Natural killer cell (primary cell): Measurements from ENCODE around the gene ADIPOR2. TPM values are rescaled to one million over a fixed set of nuclear protein-coding genes. Genes with fewer than 3 reads are reported as not detected.

Experiments
- ATAC-seq, 3 donors: fragments of 150-1000 bp in 2 of 3; fragments of 200-7000 bp in 1 of 3; cut with Tn5 transposase; 1 replicate in 1 of 3; 2 replicates in 2 of 3; pipeline ENCODE4 v1.10.0; 2021; ENCODE audit warnings: mild to moderate bottlenecking in 2 of 3, moderate library complexity in 2 of 3
- DNase-seq, 2 donors: peaks; one replicate each; pipeline versions ENCODE4 v3.0.0 to v3.0.0-alpha.2; 2013 to 2021; ENCODE audit warnings: mixed read lengths in 1 of 2
- H3K27ac ChIP-seq: one replicate; pipeline ENCODE4 v1.5.1; 2013; ENCODE audit warnings: mild to moderate bottlenecking, low read length
- H3K27me3 ChIP-seq: one replicate; pipeline ENCODE4 v1.6.1; 2013; ENCODE audit warnings: low read length; ENCODE audit not compliant: control insufficient read depth, insufficient read depth
- H3K36me3 ChIP-seq: one replicate; pipeline ENCODE4 v1.6.1; 2013; ENCODE audit warnings: low read length; ENCODE audit not compliant: control insufficient read depth, insufficient read depth
- H3K4me1 ChIP-seq: one replicate; pipeline ENCODE4 v1.6.1; 2013; ENCODE audit warnings: low read length; ENCODE audit not compliant: control insufficient read depth, insufficient read depth
- H3K4me3 ChIP-seq: one replicate; pipeline ENCODE4 v1.5.1; 2013; ENCODE audit warnings: low read length
- H3K9me3 ChIP-seq: one replicate; pipeline ENCODE4 v1.6.1; 2013; ENCODE audit warnings: low read length; ENCODE audit not compliant: control insufficient read depth, insufficient read depth
- H3K27ac Mint-ChIP-seq, 2 donors: one replicate each; pipeline ENCODE4 v1.8.0; 2022; ENCODE audit warnings: mild to moderate bottlenecking in 2 of 2, mixed read lengths in 2 of 2, moderate library complexity in 1 of 2
- H3K27me3 Mint-ChIP-seq, 2 donors: one replicate each; pipeline ENCODE4 v1.8.0; 2022; ENCODE audit warnings: low read depth in 2 of 2, mixed read lengths in 2 of 2
- H3K36me3 Mint-ChIP-seq: one replicate; pipeline ENCODE4 v1.8.0; 2022; ENCODE audit warnings: mixed read lengths
- H3K4me1 Mint-ChIP-seq, 2 donors: one replicate each; pipeline ENCODE4 v1.8.0; 2022; ENCODE audit warnings: mixed read lengths in 2 of 2
- H3K4me3 Mint-ChIP-seq: one replicate; pipeline ENCODE4 v1.8.0; 2022; ENCODE audit warnings: mild to moderate bottlenecking, moderate library complexity, mixed read lengths
- H3K9me3 Mint-ChIP-seq, 2 donors: one replicate each; pipeline ENCODE4 v1.8.0; 2022; ENCODE audit warnings: mixed read lengths in 2 of 2
- CTCF ChIP-seq: fragments of 200-600 bp; IDR thresholded peaks from one replicate; pipeline ENCODE4 v1.8.0; 2022; ENCODE audit warnings: antibody characterized with exemption
- WGBS: methylation state at CpG from one replicate; pipeline ENCODE4 v1.1.7; 2013; ENCODE audit warnings: missing lambda C conversion rate; ENCODE audit not compliant: insufficient coverage; 5-methylcytosine and 5-hydroxymethylcytosine counted together
- intact Hi-C: fragments of 100-400 bp; cut with micrococcal nuclease; formaldehyde crosslinking; loops from one replicate; pipeline ENCODE4 v1.14.2; 2022
- total RNA-seq, 4 donors: library from RNA; stranded (reverse); fragments of 120-200 nt in 1 of 4; gene quantifications; one replicate each; pipeline versions ENCODE4 v1.2.3 to v1.2.4, GENCODE V29; 2013 to 2022

Gene ADIPOR2
- total RNA-seq, 3 donors from 2014 or later (not counting 1 experiment from before 2014, with no cell fraction given), result 38.6 to 48.3 (median 44.0) TPM

DNA sequence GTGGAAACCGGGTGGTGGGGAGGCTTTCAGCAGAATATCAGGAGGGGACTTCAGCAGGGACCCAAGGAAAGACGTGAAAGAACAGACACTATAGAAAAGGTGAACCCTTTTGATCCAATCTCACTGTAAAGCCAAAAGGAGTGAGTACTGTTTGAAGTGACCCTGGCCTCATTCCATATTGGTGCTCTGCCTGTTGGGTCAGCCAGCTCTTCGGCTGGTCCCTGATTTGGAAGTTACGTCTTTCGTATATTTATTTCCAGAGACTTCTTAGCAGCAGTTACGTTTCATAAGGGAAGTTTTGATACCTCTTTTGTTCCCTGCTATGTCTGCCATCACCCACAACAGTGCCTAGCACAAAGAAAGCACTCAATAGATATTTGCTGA, 39.9 kb upstream of the ADIPOR2 start:
- Histone ChIP-seq H3K36me3 (no peaks in the 10 kb centered on the region), H3K9me3 (no peaks in the 10 kb centered on the region), H3K4me1 (peaks cover 4% of the 10 kb centered on the region), H3K4me3 (no peak overlapping the region), H3K27ac (no peak overlapping the region), H3K27me3 (no peaks in the 10 kb centered on the region)
- Mint-ChIP-seq H3K9me3 (no peaks in the 10 kb centered on the region), H3K36me3 (no peaks in the 10 kb centered on the region), H3K27ac (no peak overlapping the region), H3K27me3 (peaks cover 12 to 17% of the 10 kb centered on the region in 2 donors), H3K4me1 (no peaks in the 10 kb centered on the region), H3K4me3 (no peak overlapping the region)
- 87% methylated on average over 6 of the region's 6 CpGs for WGBS
- DNase-seq, result no peak
- ATAC-seq, result no peak
- intact Hi-C loops, result no loop called here
- TF ChIP-seq CTCF, result no peak

GRCh38 chr12:1651946-1652345, 38.9 kb upstream of the ADIPOR2 start:
- ATAC-seq (no peak), DNase-seq (no peak)
- no peaks in the 10 kb centered on the region for H3K4me1 Mint-ChIP-seq
- Histone ChIP-seq H3K27ac (no peak overlapping the region), H3K4me3 (no peak overlapping the region), H3K9me3 (no peaks in the 10 kb centered on the region), H3K27me3 (no peaks in the 10 kb centered on the region), H3K4me1 (peaks cover under 1% of the 10 kb centered on the region), H3K36me3 (no peaks in the 10 kb centered on the region)
- no peaks in the 10 kb centered on the region for H3K36me3 Mint-ChIP-seq
- H3K27me3 Mint-ChIP-seq, result peaks cover 12 to 17% of the 10 kb centered on the region in 2 donors
- intact Hi-C loops, result loop anchor here (1.0 kb wide), 2 partner anchors 139 to 288 kb away; no protein-coding TSS in a partner anchor
- H3K27ac Mint-ChIP-seq, result no peak overlapping the region
- no peak overlapping the region for H3K4me3 Mint-ChIP-seq
- no peaks in the 10 kb centered on the region for H3K9me3 Mint-ChIP-seq
- TF ChIP-seq CTCF, result no peak

DNA sequence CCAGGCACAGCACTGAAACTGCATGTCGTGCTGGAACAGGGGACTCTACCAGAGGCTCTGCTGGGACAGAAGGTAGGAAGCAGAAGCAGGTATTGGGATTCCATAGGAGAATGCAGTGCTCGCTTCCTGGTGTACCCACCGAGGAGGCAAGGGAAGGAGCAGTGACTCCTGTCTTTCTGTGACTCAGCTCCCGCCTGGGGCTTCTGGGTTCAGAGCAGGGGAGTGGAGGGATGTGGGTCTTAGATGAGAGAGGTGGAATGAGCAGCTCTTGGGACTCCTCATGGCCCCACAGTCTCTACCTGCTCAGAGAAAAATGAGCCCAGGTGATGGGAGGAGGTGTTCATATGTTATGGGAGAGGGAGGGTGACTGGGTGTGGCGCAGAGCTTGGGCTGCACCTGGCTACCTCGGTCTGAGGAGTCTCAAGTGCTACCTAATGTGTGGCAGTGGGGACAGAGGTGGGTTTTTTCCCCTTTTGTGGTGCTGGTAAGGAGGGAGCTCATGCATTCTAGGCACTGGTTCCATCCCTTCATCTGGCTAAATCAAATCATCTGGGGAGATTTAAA, 35.6 kb upstream of the ADIPOR2 start:
- H3K36me3 ChIP-seq, result no peaks in the 10 kb centered on the region
- no peak overlapping the region for H3K27ac ChIP-seq
- 85% methylated on average over 6 of the region's 6 CpGs for WGBS
- ATAC-seq (no peak), DNase-seq (peak in 1 of 2 donors; percentile 1)
- Mint-ChIP-seq H3K4me3 (no peak overlapping the region), H3K9me3 (no peaks in the 10 kb centered on the region), H3K27me3 (peaks cover under 1 to 10% of the 10 kb centered on the region in 2 donors), H3K4me1 (peaks cover 4 to 6% of the 10 kb centered on the region in 2 donors), H3K36me3 (no peaks in the 10 kb centered on the region), H3K27ac (peak overlapping the region in 1 of 2 donors; percentile 36)
- no peaks in the 10 kb centered on the region for H3K4me1 ChIP-seq
- H3K4me3 ChIP-seq, result no peak overlapping the region
- no peaks in the 10 kb centered on the region for H3K27me3 ChIP-seq
- H3K9me3 ChIP-seq, result no peaks in the 10 kb centered on the region
- no peak for TF ChIP-seq CTCF
- intact Hi-C loops, result no loop called here

DNA sequence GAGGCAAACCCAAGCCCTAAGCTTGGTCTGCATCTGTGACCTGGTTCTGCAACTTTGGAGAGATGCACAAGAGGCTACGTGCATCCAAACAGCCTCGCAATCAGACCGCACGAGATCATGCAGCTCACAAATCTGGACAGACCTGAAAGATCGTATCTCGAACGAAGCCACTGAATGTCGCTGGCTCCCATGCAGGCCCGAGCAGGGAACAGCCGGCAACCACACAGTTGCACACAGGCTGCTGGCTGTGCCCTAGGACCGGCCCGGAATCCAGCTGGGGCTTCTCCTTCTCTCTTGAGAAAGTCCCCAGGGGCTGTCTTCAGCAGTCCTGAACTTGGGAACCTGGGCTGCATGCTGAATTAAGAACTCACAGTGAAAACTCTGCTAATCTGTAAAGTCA, 34.0 kb upstream of the ADIPOR2 start:
- Mint-ChIP-seq H3K27me3 (peaks cover 0 to 2% of the 10 kb centered on the region in 2 donors), H3K27ac (peak overlapping the region in 1 of 2 donors; percentile 24), H3K9me3 (no peaks in the 10 kb centered on the region), H3K36me3 (no peaks in the 10 kb centered on the region), H3K4me3 (no peak overlapping the region), H3K4me1 (peaks cover 7 to 12% of the 10 kb centered on the region in 2 donors)
- DNase-seq (no peak), ATAC-seq (no peak)
- Histone ChIP-seq H3K4me3 (no peak overlapping the region), H3K27ac (no peak overlapping the region), H3K9me3 (no peaks in the 10 kb centered on the region), H3K36me3 (no peaks in the 10 kb centered on the region), H3K4me1 (peaks cover 3% of the 10 kb centered on the region), H3K27me3 (no peaks in the 10 kb centered on the region)
- TF ChIP-seq CTCF, result no peak
- intact Hi-C loops, result no loop called here
- 96% methylated on average over 12 of the region's 12 CpGs for WGBS
